ENCODE measurements around the gene CKS1B.
A peak's percentile ranks its signal among the peaks of the same experiment; 100 is the strongest.

The CKS1B gene

GRCh38 chr1:154936555-154937084, 37.9 kb upstream of the CKS1B start, which contains the start of gene PMVK:
PMVK (minus strand) TSS chr1:154936719; CDS start chr1:154936685, 34 bp downstream.
- H3K4me1 ChIP-seq (ENCODE audit: insufficient read depth, low read length, severe bottlenecking): peaks cover 51% of the 10 kb centered on the region

GRCh38 chr1:154937085-154937987, 37.1 kb upstream of the CKS1B start:
- Histone ChIP-seq H3K9me2 (ENCODE audit: low read depth, low read length) (no peaks in the 10 kb centered on the region), H3K4me1 (ENCODE audit: insufficient read depth, low read length, severe bottlenecking) (peaks cover 58% of the 10 kb centered on the region), H3K9ac (ENCODE audit: low read length) (peak overlapping the region; percentile 79), H3K4me3 (ENCODE audit: low read depth, low read length, poor library complexity, severe bottlenecking) (peak overlapping the region; percentile 72), H3K27me3 (ENCODE audit: insufficient read depth, low read length) (no peaks in the 10 kb centered on the region), H3K36me3 (ENCODE audit: insufficient read depth, low read length) (peaks cover 2% of the 10 kb centered on the region; the same call in 1 of the 2 replicates), H3K27ac (ENCODE audit: low read depth, low read length, poor library complexity, severe bottlenecking) (peak overlapping the region; percentile 93), H3K9me3 (ENCODE audit: low read length) (no peaks in the 10 kb centered on the region), H2AFZ (ENCODE audit: low read length) (no peak overlapping the region), H3F3A (ENCODE audit: insufficient read depth, low read length) (no peaks in the 10 kb centered on the region; the same call in 1 of the 2 replicates), H3K79me2 (ENCODE audit: insufficient read depth, low read length) (no peaks in the 10 kb centered on the region; the same call in 1 of the 2 replicates), H4K20me1 (ENCODE audit: insufficient read depth, low read length) (no peaks in the 10 kb centered on the region), H3K4me2 (ENCODE audit: low read length) (peak overlapping the region; percentile 89)
- TF ChIP-seq CTCF (IDR thresholded peaks at IDR 0.05; ENCODE audit: low read length) (peak; percentile 39; the same call in 1 of the 2 replicates), EZH2 (IDR thresholded peaks at IDR 0.05; ENCODE audit: borderline replicate concordance, low read length) (no peak)

More at GRCh38 chr1:154936555-154937084, 37.9 kb upstream of the CKS1B start, which contains the start of gene PMVK:
- H4K20me1 ChIP-seq (ENCODE audit: insufficient read depth, low read length): no peaks in the 10 kb centered on the region
- peaks cover 7% of the 10 kb centered on the region; the same call in 1 of the 2 replicates for H3K36me3 ChIP-seq (ENCODE audit: insufficient read depth, low read length)
- H3K4me2 ChIP-seq (ENCODE audit: low read length): peak within 1 kb of the TSS; percentile 89
- H3K4me3 ChIP-seq (ENCODE audit: low read depth, low read length, poor library complexity, severe bottlenecking): peak within 1 kb of the TSS; percentile 72
- H3K27me3 ChIP-seq (ENCODE audit: insufficient read depth, low read length): no peaks in the 10 kb centered on the region
- no peaks in the 10 kb centered on the region; the same call in 1 of the 2 replicates for H3F3A ChIP-seq (ENCODE audit: insufficient read depth, low read length)
- no peak for TF ChIP-seq EZH2 (IDR thresholded peaks at IDR 0.05; ENCODE audit: borderline replicate concordance, low read length)
- TF ChIP-seq CTCF (IDR thresholded peaks at IDR 0.05; ENCODE audit: low read length): peak; percentile 39; the same call in 1 of the 2 replicates
- H3K79me2 ChIP-seq (ENCODE audit: insufficient read depth, low read length): no peaks in the 10 kb centered on the region; the same call in 1 of the 2 replicates
- H2AFZ ChIP-seq (ENCODE audit: low read length): no peak within 1 kb of the TSS
- no peaks in the 10 kb centered on the region for H3K9me3 ChIP-seq (ENCODE audit: low read length)
- H3K9me2 ChIP-seq (ENCODE audit: low read depth, low read length): no peaks in the 10 kb centered on the region
- H3K27ac ChIP-seq (ENCODE audit: low read depth, low read length, poor library complexity, severe bottlenecking): peak within 1 kb of the TSS; percentile 93
- H3K9ac ChIP-seq (ENCODE audit: low read length): peak within 1 kb of the TSS; percentile 79

- Histone ChIP-seq H3F3A (ENCODE audit: insufficient read depth, low read length) (no peaks in the 10 kb centered on the region; the same call in 1 of the 2 replicates), H3K79me2 (ENCODE audit: insufficient read depth, low read length) (no peaks in the 10 kb centered on the region; the same call in 1 of the 2 replicates), H3K9ac (ENCODE audit: low read length) (peak overlapping the region; percentile 79), H3K9me2 (ENCODE audit: low read depth, low read length) (no peaks in the 10 kb centered on the region), H3K4me2 (ENCODE audit: low read length) (peak overlapping the region; percentile 89), H3K27ac (ENCODE audit: low read depth, low read length, poor library complexity, severe bottlenecking) (peak overlapping the region; percentile 93), H4K20me1 (ENCODE audit: insufficient read depth, low read length) (no peaks in the 10 kb centered on the region), H3K4me1 (ENCODE audit: insufficient read depth, low read length, severe bottlenecking) (peaks cover 65% of the 10 kb centered on the region), H3K27me3 (ENCODE audit: insufficient read depth, low read length) (no peaks in the 10 kb centered on the region), H3K4me3 (ENCODE audit: low read depth, low read length, poor library complexity, severe bottlenecking) (peak overlapping the region; percentile 72), H3K36me3 (ENCODE audit: insufficient read depth, low read length) (no peaks in the 10 kb centered on the region), H2AFZ (ENCODE audit: low read length) (no peak overlapping the region), H3K9me3 (ENCODE audit: low read length) (no peaks in the 10 kb centered on the region)
- TF ChIP-seq EZH2 (IDR thresholded peaks at IDR 0.05; ENCODE audit: borderline replicate concordance, low read length): no peak
- no peak for TF ChIP-seq CTCF (IDR thresholded peaks at IDR 0.05; ENCODE audit: low read length)
Observed at GRCh38 chr1:154937988-154938386, 36.5 kb upstream of the CKS1B start.
